ENCODE measurements around the gene ZNF107. TPM values are rescaled to one million over a fixed set of nuclear protein-coding genes. Genes with fewer than 3 reads are reported as not detected.

Gene ZNF107
- total and polyA plus RNA-seq, 2 of the 8 experiments (the other 6 are each of a cell fraction or from before 2014, with no cell fraction given) = 3.4 to 31.0 TPM

DNA sequence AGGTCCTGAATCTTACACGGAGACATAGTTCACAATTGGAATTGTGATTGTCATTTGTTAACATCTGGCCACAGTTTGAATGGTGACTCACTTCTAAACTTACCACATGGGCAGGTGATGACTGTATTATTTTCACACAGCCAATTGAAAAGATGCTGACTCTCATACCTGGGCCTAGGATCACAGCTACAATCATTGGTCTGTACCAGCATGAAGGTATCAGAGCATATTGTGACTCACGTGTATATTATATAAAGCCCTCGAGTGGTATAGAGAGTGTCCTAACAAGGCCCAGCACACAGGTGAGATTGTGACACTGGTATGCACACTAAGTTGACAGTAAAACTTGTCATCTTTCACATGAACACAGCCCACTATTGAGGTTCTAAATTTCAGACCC is 9.4 kb upstream of the ZNF107 start:
- H3K27ac ChIP-seq (ENCODE audit: low read depth, low read length) = no peak overlapping the region
- no peak overlapping the region for H2BK120ac ChIP-seq (replicated peaks; ENCODE audit: low read depth, low read length)
- FAIRE-seq (no peak), DNase-seq (ENCODE audit: low read depth in 1 of 2, low spot score in 2 of 2) (no peak)
- no peak overlapping the region for H3K4ac ChIP-seq (replicated peaks; ENCODE audit: insufficient read length, low read depth, low read length)
- no peak overlapping the region for H2BK12ac ChIP-seq (ENCODE audit: low read depth, low read length)
- no peak overlapping the region for H3K14ac ChIP-seq (ENCODE audit: insufficient read length)
- peaks cover 0 to 3% (median 0%) of the 10 kb centered on the region in 4 experiments; a peak in 1 of 8 replicates for H3K36me3 ChIP-seq (ENCODE audit: control insufficient read depth in 2 of 4, insufficient read depth in 4 of 4, low read length in 3 of 4)
- no peak overlapping the region for H2BK15ac ChIP-seq (ENCODE audit: low read length)
- H3K9me3 ChIP-seq (ENCODE audit: insufficient read depth in 2 of 2, low read depth in 1 of 2, low read length in 1 of 2) = peaks cover 62 to 85% of the 10 kb centered on the region in 2 experiments
- H3K4me1 ChIP-seq (replicated peaks in 1 of 4; ENCODE audit: control insufficient read depth in 3 of 4, insufficient read depth in 4 of 4, low read length in 3 of 4) = no peaks in the 10 kb centered on the region
- no peak overlapping the region for H3K4me3 ChIP-seq (ENCODE audit: extremely low read depth in 1 of 4, insufficient read depth in 2 of 4, low read depth in 3 of 4, low read length in 4 of 4)
- ChIA-PET POLR2A (ENCODE audit: partially characterized antibody) (no interaction called here), CTCF (ENCODE audit: partially characterized antibody) (no interaction called here)
- peaks cover 0 to 2% (median 0%) of the 10 kb centered on the region in 4 experiments; a peak in 1 of 7 replicates for H3K27me3 ChIP-seq (replicated peaks in 1 of 4; ENCODE audit: control insufficient read depth in 3 of 4, extremely low read depth in 1 of 4, insufficient read depth in 3 of 4, low read length in 3 of 4)
- H2AFZ ChIP-seq (ENCODE audit: low read length) = no peak overlapping the region
- no peaks in the 10 kb centered on the region for H4K20me1 ChIP-seq (replicated peaks in 1 of 2; ENCODE audit: control insufficient read depth in 1 of 2, insufficient read depth in 2 of 2, low read length in 2 of 2)
- H4K5ac ChIP-seq (ENCODE audit: insufficient read length, low read depth, low read length) = no peak overlapping the region
- H3K56ac ChIP-seq (replicated peaks; ENCODE audit: insufficient read length, low read depth, low read length) = no peak overlapping the region
- no peaks in the 10 kb centered on the region for H3K79me1 ChIP-seq (ENCODE audit: low read depth, low read length)
- 84% methylated on average over 3 of the region's 3 CpGs; no CpG with 5 or more reads in 1 of the 2 experiments for WGBS, 2 experiments (ENCODE audit: extremely low coverage in 1 of 2, insufficient coverage in 1 of 2, insufficient read length in 1 of 2, insufficient replicate concordance in 2 of 2, low coverage in 1 of 2, low lambda C conversion rate in 2 of 2, missing lambda C conversion rate in 1 of 2)
- H3K79me2 ChIP-seq (ENCODE audit: control insufficient read depth in 1 of 2, insufficient read depth in 2 of 2, low read length in 2 of 2) = no peaks in the 10 kb centered on the region
- H2BK20ac ChIP-seq (ENCODE audit: low read length) = no peak overlapping the region
- no peak overlapping the region for H2AK5ac ChIP-seq (ENCODE audit: low read depth, low read length)
- no peaks in the 10 kb centered on the region for H3K23me2 ChIP-seq (ENCODE audit: low read depth, low read length)
- no peak overlapping the region for H4K91ac ChIP-seq (replicated peaks; ENCODE audit: insufficient read length, low read length)
- no peak overlapping the region for H3K4me2 ChIP-seq (ENCODE audit: insufficient read depth in 1 of 2, low read depth in 2 of 2, low read length in 2 of 2)
- no peak overlapping the region for H4K8ac ChIP-seq (ENCODE audit: extremely low read depth, insufficient read depth, low read length)
- H3K18ac ChIP-seq (ENCODE audit: extremely low read depth, low read length) = no peak overlapping the region
- H3K23ac ChIP-seq (ENCODE audit: insufficient read length) = no peak overlapping the region
- H3K9ac ChIP-seq (replicated peaks in 1 of 4; ENCODE audit: extremely low read depth in 1 of 4, low read depth in 3 of 4, low read length in 3 of 4) = no peak overlapping the region
- H2BK5ac ChIP-seq (ENCODE audit: low read depth, low read length) = no peak overlapping the region
- TF ChIP-seq EGR1 (IDR thresholded peaks at IDR 0.05; ENCODE audit: borderline replicate concordance, low read depth, low read length) (no peak), TBP (IDR thresholded peaks at IDR 0.05; ENCODE audit: low read depth, low read length) (no peak), ZNF274 (IDR thresholded peaks at IDR 0.05; ENCODE audit: borderline replicate concordance, extremely low read depth, low read length) (no peak), CBX8 (IDR thresholded peaks at IDR 0.05; ENCODE audit: borderline replicate concordance, low read depth, low read length) (no peak), SRF (IDR thresholded peaks at IDR 0.05; ENCODE audit: low read depth, low read length) (no peak), SAP30 (IDR thresholded peaks at IDR 0.05; ENCODE audit: insufficient read depth, insufficient replicate concordance, low read length) (no peak), POU5F1 (IDR thresholded peaks at IDR 0.05; ENCODE audit: low read depth, low read length) (no peak), MAFK (IDR thresholded peaks at IDR 0.05; ENCODE audit: low read depth, low read length) (no peak), RAD21 (IDR thresholded peaks at IDR 0.05 in 1 of 2, conservative IDR thresholded peaks at IDR 0.05 in 1 of 2; ENCODE audit: low read depth in 2 of 2, low read length in 2 of 2) (no peak), TCF12 (IDR thresholded peaks at IDR 0.05; ENCODE audit: low read depth, low read length) (no peak), CHD1 (IDR thresholded peaks at IDR 0.05; ENCODE audit: low read depth, low read length) (no peak), ASH2L (IDR thresholded peaks at IDR 0.05; ENCODE audit: low read length) (no peak), SIN3A (conservative IDR thresholded peaks at IDR 0.05 in 1 of 2, IDR thresholded peaks at IDR 0.05 in 1 of 2; ENCODE audit: low read depth in 1 of 2, low read length in 2 of 2) (no peak), RFX5 (IDR thresholded peaks at IDR 0.05; ENCODE audit: borderline replicate concordance, low read depth, low read length) (no peak)
- TF ChIP-seq, protein P1, sequence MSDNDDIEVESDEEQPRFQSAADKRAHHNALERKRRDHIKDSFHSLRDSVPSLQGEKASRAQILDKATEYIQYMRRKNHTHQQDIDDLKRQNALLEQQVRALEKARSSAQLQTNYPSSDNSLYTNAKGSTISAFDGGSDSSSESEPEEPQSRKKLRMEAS (IDR thresholded peaks at IDR 0.05) = no peak
